ENCODE measurements around the gene B3GALT2. TPM values are rescaled to one million over a fixed set of nuclear protein-coding genes. Genes with fewer than 3 reads are reported as not detected.

Gene B3GALT2
- total RNA-seq, 1 experiment from 2014 or later: not detected

DNA sequence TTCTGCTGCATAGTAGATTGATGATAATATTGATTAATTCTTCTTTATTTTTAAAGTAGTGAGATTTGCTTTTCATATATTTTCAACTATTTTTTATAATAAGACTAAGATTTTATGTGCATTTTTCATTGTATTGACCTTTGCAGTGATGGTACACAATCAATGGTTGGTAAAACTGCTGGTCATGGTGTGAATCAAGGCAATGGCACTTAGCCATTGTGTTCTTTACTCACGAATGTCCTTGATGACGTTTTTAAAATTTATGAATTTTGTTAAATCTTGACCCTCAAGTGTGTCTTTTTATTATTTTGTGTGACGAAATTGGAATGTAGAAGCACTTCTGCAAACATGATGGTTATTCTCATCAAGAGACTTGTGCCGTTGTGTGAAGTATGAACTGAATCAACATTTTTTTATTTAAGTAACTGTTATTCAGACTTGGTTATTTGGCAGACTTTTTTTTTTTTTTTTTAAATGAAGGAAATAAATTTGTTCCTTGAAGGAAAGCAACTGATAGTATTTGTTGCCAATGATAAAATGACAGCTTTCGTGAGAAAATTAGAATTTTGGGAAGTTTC lies 42.0 kb downstream of the B3GALT2 start:
- no peak overlapping the region for H3K27ac ChIP-seq (ENCODE audit: insufficient read length, low read depth, low read length)
- no CpG with 5 or more reads among the region's 5 CpGs for WGBS (ENCODE audit: extremely low coverage, insufficient read length, low lambda C conversion rate)
- H4K91ac ChIP-seq (ENCODE audit: insufficient read length, low read depth, low read length): no peak overlapping the region
- Mint-ChIP-seq H3K27me3 (ENCODE audit: low read depth) (no peaks in the 10 kb centered on the region), H3K4me3 (no peak overlapping the region), H3K4me1 (peaks cover 7 to 10% of the 10 kb centered on the region in 2 experiments), H3K36me3 (ENCODE audit: insufficient read depth in 1 of 3, low read depth in 3 of 3) (peaks cover 24 to 52% (median 46%) of the 10 kb centered on the region in 3 experiments; a peak in 6 of 7 replicates), H3K9me3 (no peaks in the 10 kb centered on the region), H3K27ac (no peak overlapping the region)
- H3K23ac ChIP-seq (ENCODE audit: insufficient read length, low read depth, low read length): no peak overlapping the region
- no peak overlapping the region for H3K56ac ChIP-seq (ENCODE audit: insufficient read length, low read depth, low read length)
- H3K79me2 ChIP-seq (ENCODE audit: insufficient read depth, low read length): no peaks in the 10 kb centered on the region
- no peak overlapping the region for H4K5ac ChIP-seq (ENCODE audit: insufficient read length, low read depth, low read length)
- H2AFZ ChIP-seq (ENCODE audit: low read length): no peak overlapping the region
- H2BK5ac ChIP-seq (ENCODE audit: insufficient read length, low read length): no peak overlapping the region
- H3K4me1 ChIP-seq (ENCODE audit: insufficient read depth, low read length): peaks cover 4% of the 10 kb centered on the region; the same call in 1 of the 2 replicates
- no peaks in the 10 kb centered on the region for H3K9me3 ChIP-seq (ENCODE audit: control insufficient read depth, low read depth, low read length)
- H4K20me1 ChIP-seq (ENCODE audit: control insufficient read depth, insufficient read depth, insufficient read length): no peaks in the 10 kb centered on the region
- no peak overlapping the region for H2BK15ac ChIP-seq (ENCODE audit: low read depth, low read length)
- no peak overlapping the region for H3K18ac ChIP-seq (ENCODE audit: insufficient read length, low read depth, low read length)
- no peak overlapping the region for H4K8ac ChIP-seq (replicated peaks; ENCODE audit: insufficient read length, low read depth, low read length)
- no peak overlapping the region for H2BK120ac ChIP-seq (ENCODE audit: low read depth, low read length, poor library complexity, severe bottlenecking)
- no peaks in the 10 kb centered on the region for H3K23me2 ChIP-seq (ENCODE audit: insufficient read length, low read depth, low read length, poor library complexity, severe bottlenecking)
- no peak overlapping the region for H2BK20ac ChIP-seq (ENCODE audit: low read depth, low read length, poor library complexity, severe bottlenecking)
- H2BK12ac ChIP-seq (ENCODE audit: insufficient read length, low read depth, low read length): no peak overlapping the region
- H2AK5ac ChIP-seq (ENCODE audit: insufficient read length, low read length): no peak overlapping the region
- no peak overlapping the region for H3K4ac ChIP-seq (ENCODE audit: low read depth, low read length)
- no peaks in the 10 kb centered on the region for H3K79me1 ChIP-seq (ENCODE audit: insufficient read depth, low read depth, low read length, poor library complexity, severe bottlenecking)
- no peak overlapping the region for H3K4me2 ChIP-seq (ENCODE audit: insufficient read depth, insufficient read length, low read length)
- no peak overlapping the region for H3K14ac ChIP-seq (ENCODE audit: insufficient read depth, low read length)
- H3K27me3 ChIP-seq (ENCODE audit: insufficient read depth, low read length): no peaks in the 10 kb centered on the region; the same call in 1 of the 2 replicates
- H3K9ac ChIP-seq (ENCODE audit: extremely low read depth, insufficient read length, low read length): no peak overlapping the region
- no peak overlapping the region for H3T11ph ChIP-seq (ENCODE audit: low read length)
- TF ChIP-seq, protein P1, sequence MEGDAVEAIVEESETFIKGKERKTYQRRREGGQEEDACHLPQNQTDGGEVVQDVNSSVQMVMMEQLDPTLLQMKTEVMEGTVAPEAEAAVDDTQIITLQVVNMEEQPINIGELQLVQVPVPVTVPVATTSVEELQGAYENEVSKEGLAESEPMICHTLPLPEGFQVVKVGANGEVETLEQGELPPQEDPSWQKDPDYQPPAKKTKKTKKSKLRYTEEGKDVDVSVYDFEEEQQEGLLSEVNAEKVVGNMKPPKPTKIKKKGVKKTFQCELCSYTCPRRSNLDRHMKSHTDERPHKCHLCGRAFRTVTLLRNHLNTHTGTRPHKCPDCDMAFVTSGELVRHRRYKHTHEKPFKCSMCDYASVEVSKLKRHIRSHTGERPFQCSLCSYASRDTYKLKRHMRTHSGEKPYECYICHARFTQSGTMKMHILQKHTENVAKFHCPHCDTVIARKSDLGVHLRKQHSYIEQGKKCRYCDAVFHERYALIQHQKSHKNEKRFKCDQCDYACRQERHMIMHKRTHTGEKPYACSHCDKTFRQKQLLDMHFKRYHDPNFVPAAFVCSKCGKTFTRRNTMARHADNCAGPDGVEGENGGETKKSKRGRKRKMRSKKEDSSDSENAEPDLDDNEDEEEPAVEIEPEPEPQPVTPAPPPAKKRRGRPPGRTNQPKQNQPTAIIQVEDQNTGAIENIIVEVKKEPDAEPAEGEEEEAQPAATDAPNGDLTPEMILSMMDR (conservative IDR thresholded peaks at IDR 0.05): no peak
- no peak for DNase-seq
